H4 (cell line): Measurements from ENCODE around the gene PDE6H. TPM values are rescaled to one million over a fixed set of nuclear protein-coding genes. Genes with fewer than 3 reads are reported as not detected.

ENCODE experiments used
- DNase-seq: peaks from one replicate; pipeline ENCODE4 v3.0.0-alpha.2; 2015; ENCODE audit warnings: low spot score
- total RNA-seq: library from RNA; depleted of rRNA; stranded (reverse); fragments of >200 nt; shearing (Covaris generic); gene quantifications from 2 replicates; pipeline ENCODE4 v1.2.3, GENCODE V29; 2014

Gene PDE6H
- total RNA-seq, 1 experiment from 2014 or later: not detected

DNA sequence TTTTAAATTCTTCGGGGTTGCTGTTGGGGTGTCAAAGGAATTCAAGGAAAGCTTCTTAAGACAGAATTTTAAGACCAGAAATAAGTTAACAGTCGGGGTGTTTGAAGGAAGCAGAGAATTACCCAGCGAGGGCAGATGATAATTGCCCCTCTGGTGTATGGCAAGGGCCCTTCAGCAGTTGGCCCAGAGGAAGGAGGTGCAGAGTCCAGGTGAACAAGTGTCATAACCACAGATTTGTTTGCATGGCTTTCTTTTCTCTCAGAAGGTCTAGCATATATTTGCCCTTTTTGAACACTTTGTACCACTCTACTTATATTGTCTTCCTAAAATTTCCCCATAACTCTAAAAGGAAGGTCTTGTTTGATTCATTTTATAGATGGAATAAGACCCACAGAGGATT lies 1.8 kb downstream of the PDE6H start:
- DNase-seq: no peak

DNA sequence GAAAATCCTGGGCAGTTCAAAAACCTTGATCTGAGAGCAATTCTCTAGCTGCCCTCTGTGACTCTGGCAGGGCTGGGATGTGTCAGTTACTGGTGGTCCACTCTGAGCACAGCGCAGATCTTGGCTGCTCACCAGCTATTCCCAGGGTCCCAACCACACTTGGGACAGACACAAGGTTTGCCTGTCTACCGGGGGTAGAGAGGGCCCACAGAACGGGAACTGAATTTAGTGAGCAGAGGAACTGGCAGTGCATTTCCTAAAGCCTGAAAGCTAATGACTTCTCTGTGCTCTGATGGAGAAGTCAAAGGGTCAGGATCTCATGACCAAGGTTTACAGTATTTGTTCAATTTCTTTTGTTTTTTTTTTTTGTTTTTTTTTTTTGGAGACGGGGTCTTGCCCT lies 2.6 kb downstream of the PDE6H start:
- no peak for DNase-seq

DNA sequence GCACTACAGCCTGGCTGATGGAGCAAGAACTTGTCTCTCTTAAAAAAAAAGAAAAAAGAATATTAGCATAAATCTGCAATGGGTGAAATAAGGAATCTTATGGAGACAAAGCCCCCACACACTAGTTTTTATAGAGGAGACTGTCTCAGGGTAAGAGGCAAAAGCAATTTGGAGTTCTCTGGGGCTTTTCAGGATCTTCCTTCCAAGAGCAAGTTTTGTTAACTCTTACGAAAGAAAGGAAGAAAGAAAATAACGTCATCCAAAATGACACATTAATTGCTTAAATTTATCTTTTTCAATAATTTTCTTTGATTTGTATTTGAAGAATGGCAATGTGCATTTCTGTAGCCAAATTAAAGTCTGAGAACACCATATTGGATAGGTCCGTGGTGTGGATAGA lies 3.8 kb downstream of the PDE6H start:
- DNase-seq: no peak

DNA sequence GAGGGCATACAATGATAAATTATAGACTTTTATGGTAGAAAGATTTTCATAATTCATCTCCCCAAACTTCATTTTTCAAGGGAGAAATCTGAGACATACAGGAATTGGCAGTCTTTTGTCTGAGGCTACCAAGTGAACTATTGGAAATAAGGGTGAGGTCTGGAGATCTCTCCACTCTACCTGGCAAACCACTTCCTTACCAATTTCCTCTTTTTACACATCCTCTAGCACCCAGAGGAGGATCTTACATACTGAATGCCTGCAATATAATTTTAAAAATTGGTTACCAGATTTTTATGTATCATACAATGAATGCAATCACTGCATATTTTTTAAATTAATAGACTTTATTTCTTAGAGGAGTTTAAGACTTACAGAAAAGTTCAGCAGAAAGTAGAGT lies 6.6 kb downstream of the PDE6H start:
- DNase-seq: no peak

DNA sequence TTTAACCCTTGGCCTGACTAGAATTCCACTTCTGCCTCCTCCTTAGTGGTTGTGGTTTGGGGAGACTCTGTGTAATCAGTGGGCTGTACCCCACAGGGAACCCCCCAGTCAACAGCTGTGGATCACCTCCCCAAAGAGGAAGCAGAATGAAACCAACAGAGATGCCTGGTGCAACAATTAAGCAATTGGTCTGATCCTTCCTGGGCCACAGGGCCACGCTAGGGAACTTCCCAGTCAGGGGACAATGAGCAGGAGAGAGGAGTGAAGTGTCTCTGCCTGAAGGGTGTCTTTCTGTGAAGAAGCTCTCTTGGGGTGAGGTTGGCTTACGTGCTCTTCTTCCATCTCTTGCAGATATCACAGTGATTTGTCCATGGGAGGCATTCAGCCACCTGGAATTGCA lies 8.2 kb downstream of the PDE6H start:
- no peak for DNase-seq

DNA sequence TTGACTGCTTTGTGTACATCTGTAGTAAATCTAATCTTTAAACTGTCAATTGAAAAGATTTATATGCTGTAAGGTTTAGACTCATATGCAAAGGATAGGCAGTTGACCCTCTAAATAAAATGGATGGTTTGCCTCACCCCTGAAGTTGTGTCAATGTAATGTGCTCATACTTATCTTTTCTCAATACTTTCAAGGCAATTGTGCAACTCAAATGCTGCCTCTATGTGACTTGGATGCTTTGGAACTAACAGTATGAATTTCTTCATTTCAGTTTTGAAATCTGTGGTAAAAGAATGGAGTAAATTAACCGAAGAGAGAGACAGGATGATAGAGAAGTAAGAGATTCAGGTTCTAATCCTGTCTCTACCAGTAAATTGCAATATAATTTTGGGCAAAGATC lies 9.7 kb downstream of the PDE6H start:
- no peak for DNase-seq

DNA sequence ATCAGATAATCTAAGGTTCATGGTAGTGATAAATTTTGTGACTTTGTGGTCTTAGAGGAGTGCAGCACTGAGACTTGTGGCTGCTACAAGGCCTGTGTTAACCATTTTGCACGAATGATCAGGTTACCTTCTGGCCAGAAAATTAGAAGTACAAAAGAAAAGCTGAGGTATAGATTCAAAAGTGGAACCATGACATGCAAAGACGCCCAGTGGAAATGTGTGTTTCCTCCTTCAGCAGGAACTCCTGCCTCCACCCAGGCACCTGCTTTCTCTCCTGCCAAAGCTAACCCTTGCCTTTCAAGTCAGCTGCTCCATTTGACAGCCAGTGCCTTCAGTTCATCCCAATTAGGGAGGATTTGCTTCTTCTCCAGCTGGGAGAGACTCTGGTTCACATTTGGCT lies 10.1 kb downstream of the PDE6H start:
- DNase-seq: no peak

DNA sequence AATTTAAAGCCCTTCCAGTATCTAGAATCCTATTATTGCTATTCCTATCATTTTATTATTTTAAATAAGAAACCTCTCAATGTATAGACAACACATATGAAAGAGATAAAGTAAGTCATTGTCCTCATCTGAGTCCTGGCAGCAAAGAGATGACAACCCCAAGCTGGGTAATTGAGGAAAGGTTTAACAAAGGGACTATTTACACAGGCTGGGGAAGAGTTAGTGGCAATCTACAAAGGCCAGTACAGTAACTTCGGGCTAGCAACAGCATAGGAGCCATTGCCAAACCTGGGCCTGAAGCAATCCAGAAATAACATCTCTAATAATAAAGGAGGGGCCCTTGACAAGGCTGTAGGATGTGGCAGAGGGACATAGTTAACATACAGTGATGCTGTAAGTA lies 11.2 kb downstream of the PDE6H start:
- DNase-seq: no peak

DNA sequence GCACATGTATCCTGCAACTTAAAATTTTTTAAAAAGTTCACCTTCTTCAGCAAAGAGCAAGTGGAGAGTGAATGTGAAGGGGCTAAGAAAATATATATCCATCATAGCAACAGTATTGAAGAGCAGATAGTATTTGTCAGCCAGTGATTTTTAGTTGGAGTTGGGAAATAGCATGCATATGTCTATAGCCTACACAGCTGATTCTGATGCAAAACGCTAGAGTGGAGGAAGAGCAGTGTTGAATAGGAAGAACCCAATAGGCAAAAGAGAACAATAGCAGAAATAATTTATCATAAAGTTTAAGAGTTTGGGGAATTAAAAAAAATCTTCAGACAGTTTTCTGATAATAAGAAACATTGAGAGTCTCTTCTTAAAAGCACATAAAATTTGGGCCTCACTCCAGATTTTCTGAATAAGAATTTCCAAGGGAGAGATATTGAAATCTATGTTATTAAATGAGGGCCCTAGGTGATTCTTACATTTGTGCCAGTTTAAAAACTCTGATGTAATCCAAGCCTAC lies 12.0 kb downstream of the PDE6H start:
- DNase-seq: no peak

DNA sequence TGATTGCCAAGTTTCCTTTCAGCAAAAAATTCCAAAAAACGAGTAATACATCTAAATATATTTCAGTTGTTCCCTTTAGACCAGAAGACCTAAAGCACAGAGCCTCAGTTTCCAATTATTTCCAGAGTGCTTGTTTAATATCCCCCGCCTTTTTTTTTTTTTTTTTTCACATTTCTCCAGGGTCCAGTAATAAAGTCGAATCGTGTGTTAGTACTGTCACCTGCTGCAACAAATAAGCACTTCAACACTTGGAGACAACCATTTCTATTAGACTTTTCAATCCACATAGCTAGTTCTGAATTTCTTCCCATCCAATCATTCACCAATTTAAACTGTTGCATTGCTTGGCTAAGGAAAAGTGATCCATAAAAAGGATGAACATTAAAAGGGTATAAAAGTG lies 13.6 kb downstream of the PDE6H start:
- DNase-seq: no peak

DNA sequence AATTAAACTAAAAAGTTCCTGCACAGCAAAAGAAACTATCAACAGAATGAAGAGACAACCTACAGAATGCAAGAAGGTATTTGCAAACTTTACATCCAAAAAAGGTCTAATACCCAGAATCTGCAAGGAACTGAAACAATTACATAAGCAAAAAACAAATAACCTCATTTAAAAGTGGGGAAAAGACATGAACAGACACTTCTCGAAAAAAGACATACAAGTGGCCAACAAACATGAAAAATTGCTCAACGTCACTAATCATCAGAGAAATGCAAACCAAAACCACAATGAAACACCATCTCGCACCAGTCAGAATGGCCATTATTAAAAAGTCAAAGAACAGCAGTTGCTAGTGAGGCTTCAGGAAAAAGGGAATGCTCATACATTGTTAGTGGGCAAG lies 15.2 kb downstream of the PDE6H start:
- DNase-seq: no peak

DNA sequence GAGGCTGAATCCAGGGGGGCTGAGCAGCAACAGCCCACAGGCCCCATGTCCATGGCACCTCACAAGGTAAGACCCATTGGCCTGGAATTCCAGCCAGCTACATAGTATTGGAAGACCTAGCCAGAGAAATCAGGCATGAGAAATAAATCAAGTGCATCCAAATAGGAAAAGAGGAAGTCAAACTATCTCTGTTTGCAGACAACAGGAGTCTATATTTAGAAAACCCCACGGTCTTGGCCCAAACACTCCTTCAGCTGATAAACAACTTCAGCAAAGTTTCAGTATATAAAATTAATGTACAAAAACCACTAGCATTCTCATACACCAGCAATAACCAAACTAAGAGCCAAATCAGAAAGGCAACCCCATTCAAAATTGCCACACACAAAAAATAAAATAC lies 16.9 kb downstream of the PDE6H start:
- no peak for DNase-seq

DNA sequence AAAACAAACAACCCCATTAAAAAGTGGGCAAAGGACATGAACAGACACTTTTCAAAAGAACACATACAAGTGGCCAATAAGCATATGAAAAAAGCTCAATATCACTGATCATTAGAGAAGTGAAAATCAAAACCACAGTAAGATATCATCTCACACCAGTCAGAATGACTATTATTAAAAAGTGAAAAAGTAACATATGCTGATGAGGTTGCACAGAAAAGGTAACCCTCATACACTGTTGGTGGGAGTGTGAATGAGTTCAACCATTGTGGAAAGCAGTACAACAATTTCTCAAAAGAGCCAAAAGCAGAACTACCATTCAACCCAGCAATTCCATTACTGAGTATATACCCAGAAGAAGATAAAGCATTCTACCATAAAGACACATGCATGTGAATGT lies 18.2 kb downstream of the PDE6H start:
- DNase-seq: no peak

DNA sequence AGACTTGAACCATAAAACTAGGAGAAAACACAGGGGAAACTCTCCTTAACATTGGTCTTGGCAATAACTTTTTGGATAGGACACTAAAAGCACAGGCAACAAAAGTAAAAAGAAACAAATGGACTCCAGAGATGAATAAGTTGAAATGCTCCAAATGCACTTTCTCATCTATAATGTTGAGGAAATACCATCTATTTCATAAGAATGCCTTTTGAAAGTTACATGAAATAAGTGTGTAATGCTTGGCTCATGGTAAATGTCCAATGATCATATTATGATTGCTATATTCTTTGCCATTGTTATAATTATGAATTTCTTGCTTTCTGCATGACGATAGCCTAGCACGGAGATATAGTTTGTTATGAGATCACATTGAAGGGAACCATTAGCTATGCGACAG lies 19.8 kb downstream of the PDE6H start:
- DNase-seq: no peak

DNA sequence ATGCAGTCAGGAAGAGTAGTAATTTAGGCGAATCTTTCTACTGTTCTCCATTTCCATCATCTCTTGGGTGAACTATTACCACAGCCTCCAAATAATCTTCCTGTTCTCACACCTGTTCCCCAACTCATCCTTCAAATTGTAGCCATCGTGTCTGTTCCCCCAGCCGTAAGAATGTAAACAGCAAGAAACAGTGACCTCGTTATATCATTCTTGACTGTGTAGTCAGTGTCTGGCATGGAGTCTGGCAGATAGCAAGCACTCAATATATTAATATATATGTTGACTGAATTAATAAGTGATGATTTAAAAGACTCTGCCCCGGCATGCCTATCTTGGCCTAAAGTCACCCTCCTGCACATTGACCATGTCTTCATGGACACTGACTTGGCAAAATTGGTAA lies 20.3 kb downstream of the PDE6H start:
- no peak for DNase-seq

DNA sequence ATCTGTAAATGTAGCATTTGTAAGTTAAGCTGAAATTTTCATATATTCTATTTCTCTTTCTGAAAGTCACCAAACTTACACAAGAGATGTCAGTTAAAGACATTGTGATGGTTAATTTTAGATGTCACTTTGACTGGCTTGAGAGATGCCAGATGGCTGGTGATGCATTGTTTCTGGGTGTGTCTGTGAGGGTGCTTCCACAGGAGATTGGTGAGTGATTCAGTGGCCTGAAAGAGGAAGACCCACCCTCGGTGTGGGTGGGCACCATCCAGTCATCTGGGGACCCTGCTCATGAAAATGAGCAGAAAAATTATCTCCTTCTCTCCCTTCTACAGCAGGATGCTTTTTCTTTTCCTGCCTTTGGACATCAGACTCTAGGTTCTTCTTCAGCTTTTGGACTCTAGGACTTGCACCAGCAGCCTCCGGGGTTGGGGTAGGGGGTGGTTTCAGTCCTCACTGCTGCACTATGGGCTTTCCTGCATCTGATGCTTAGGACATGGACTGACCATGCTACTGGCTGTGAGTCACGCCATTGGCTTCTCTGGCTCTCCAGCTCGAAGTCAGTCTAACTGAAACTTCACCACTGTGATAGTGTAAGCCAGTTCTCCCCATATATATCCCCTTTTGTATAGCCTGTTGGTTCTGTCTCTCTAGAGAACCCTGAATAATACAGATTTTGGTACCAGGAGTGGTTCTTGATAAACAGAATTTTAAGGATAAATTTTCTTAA lies 20.9 kb downstream of the PDE6H start:
- DNase-seq: peak; percentile 33

DNA sequence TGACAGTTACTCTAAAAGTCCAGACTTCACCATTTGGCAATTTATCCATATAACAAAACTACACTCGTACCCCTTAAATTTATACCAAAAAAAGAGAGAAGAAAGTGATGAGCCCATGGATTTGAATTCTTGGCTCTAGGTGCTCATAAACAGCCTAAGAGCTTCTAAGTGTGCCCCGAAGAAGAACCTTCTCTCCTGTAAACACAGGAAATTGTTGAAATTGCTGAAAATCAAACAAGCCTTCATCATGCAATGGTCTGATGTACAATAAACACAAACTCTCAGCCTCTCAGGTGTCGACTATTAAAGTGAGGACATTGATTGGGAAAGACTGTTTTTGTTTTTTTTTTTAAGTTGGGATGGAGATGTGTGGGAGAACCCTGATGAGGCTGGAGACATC lies 21.8 kb downstream of the PDE6H start:
- peak; percentile 24 for DNase-seq

DNA sequence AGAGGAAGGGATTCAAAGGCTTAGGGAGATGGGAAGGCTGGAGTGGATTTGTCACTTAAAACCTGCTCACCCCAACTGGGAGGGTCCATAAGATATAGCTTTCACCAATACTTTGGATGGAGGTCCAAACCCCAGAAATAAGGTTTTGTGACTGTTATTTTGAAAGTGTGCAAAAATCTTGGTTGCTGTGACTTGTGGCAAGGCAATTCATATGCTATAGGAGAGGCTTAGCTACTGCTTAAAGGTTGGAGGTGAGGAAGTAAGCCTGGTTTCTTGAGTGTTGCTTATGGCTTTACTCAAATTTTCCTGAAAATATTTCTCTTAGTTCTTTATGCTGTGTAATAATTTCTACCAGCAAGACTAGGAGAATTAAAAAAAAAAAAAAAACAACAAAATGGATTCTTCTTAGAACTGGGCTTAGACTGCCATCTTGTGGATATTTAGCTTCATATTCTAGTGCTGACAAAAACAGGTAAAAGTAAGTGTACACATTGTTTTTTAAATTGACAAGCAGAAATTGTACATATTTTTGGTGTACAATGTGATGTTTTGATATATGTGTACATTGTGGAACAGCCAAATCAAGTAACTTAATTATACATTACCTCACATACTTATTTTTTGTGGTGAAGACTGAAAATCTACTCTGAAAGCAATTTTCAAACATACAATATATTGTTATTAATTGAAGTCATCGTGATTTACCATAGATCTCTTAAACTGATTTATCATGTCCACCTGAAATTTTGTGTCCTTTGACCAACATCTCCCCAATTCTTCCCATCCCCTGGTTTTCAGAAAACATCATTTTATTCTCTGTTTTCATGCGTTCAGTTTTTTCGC lies 23.0 kb downstream of the PDE6H start:
- peak; percentile 73 for DNase-seq

DNA sequence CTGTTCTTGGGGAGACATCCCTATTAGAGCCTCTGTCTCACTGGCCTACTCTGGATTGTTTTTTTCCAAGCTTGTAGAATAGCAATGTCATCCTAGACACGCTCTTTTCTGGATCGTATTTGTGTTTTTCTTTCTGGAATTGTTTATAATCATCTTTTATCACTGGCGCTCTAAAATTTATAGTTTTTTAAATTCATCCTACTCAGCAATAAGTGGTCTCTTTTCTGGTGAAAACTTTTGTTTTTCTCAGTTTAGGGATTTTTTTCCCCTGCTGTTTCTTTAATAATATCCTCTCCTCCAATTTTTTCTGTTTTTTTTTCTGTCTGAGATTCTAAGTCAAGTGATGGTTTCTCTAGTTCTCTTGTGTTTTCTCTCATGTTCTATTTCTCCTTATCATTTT lies 25.2 kb downstream of the PDE6H start:
- no peak for DNase-seq

DNA sequence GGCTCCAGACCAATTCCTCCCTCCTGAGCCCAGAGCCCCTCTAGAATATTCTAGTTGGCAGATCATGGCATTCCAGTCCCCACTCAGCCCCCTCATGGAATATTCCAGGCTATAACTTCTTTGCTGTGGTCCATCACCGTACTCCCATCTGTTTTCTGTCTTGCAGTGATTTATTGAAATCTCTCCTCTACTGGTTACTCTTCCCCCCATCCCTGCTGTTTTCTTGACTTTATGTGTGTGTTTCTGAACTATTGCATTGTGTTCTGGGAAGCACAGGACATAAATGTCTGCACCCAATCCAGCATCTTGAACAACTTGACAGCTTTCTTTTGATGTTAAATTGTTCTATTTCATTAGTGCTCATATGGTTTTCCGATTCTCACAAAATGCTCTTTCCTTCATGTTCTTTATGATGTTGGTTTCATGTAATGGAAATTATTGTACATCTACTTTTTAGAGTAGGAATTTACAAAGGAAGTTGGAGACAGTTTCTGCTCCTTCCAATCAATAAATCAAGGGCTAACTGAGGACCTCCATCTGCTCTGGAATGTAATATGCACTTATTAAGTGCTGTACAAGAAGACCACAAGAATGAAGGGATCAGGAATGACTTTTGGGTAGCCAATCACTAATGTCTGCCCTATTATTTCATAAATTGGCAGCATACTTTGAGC lies 26.3 kb downstream of the PDE6H start:
- no peak for DNase-seq

DNA sequence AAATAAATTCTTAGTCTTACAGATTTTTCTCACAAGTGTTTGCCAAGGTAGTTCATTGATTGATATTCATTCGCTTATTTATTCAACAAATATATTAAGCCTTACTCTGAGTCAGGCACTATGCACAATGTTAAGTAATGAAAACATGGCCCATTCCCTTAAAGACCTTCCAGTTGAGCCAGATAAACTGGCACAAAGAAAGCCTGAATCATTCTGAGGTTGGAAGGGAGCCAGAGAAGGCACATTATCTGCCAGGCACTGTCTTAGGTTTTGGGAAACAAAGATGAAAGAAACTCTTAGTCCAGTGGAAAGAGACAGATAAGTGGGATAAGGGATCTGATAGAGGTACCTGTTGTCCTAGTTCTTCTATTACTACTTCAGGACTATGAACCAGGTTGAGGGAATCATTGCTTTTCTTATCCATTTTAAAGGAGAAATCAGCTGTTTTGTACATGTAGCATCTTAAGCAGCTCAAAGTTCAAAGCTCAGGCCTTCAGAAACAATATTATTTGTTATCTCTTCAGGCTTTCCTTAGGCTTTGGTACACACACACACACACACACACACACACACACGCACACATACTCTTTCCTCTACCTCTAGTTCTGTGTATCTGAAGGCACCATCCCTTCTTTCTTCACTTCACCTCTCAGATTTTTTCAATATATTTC lies 27.0 kb downstream of the PDE6H start:
- no peak for DNase-seq

DNA sequence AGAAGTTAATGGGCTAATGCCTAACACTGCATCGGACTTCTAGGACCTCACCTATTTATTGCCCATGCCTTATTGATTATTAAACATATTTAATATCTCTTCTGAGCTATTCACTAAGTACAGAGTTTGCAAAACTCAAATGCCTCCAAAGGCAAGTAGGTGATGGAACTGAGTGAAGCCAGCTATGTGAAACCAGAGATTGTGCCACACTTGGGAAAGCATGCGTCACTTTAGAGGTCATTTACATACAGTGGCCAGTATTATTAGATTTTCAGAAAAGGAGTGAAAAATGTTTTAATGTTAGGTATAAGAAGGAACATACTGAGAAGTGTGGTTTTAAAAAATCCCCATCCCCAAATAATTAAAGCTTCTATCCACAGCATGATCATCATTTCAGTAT lies 27.7 kb downstream of the PDE6H start:
- no peak for DNase-seq
